HepG2 (cell line): ENCODE data around the gene PNLIP.

Experiments used
- ADNP ChIP-seq: sonication (generic); formaldehyde crosslinking; IDR thresholded peaks from 2 replicates; pipeline ENCODE4 v1.4.0; 2020; ENCODE audit warnings: missing genetic modification reagents
- RXRA ChIP-seq: sonication (generic); formaldehyde crosslinking; IDR thresholded peaks from 2 replicates; pipeline ENCODE4 v1.5.1; 2020; ENCODE audit warnings: missing genetic modification reagents
- SNAI1 ChIP-seq: sonication (generic); formaldehyde crosslinking; IDR thresholded peaks from 2 replicates; pipeline ENCODE4 v1.5.0; 2020; ENCODE audit warnings: mild to moderate bottlenecking, missing genetic modification reagents, borderline replicate concordance
- ZFY ChIP-seq: sonication (generic); formaldehyde crosslinking; IDR thresholded peaks from 2 replicates; pipeline ENCODE4 v1.4.0; 2020; ENCODE audit warnings: missing genetic modification reagents

- TF ChIP-seq RXRA (CRISPR knock-in tag) = no peak
- no peak for TF ChIP-seq ZFY (CRISPR knock-in tag)
- TF ChIP-seq ADNP (CRISPR knock-in tag) = no peak
- no peak for TF ChIP-seq SNAI1 (CRISPR knock-in tag)
Measured at GRCh38 chr10:116615199-116615776, 69.6 kb downstream of the PNLIP start.
